ENCODE measurements around the gene FLCN. TPM values are rescaled to one million over a fixed set of nuclear protein-coding genes. Genes with fewer than 3 reads are reported as not detected.

The FLCN gene
- total and polyA plus RNA-seq, 2 experiments from 2014 or later, result 12.1 to 36.6 TPM

GRCh38 chr17:17164676-17165075 lies 72.3 kb downstream of the FLCN start (continued):
- TF ChIP-seq CTCF (conservative IDR thresholded peaks at IDR 0.05; ENCODE audit: low read depth in 2 of 2) (no peak), NANOG (IDR thresholded peaks at IDR 0.05; ENCODE audit: borderline replicate concordance) (no peak), ZNF114 (CRISPR knock-in tag; IDR thresholded peaks at IDR 0.05) (no peak), REST (IDR thresholded peaks at IDR 0.05; ENCODE audit: unreplicated experiment) (no peak)

- Histone ChIP-seq H3K4me3 (no peak overlapping the region), H2AFZ (no peak overlapping the region), H3K9me2 (ENCODE audit: insufficient read depth) (no peaks in the 10 kb centered on the region), H3K79me2 (replicated peaks; ENCODE audit: insufficient read depth) (no peaks in the 10 kb centered on the region), H3F3A (replicated peaks; ENCODE audit: low read depth) (no peaks in the 10 kb centered on the region), H4K20me1 (replicated peaks; ENCODE audit: insufficient read depth) (no peaks in the 10 kb centered on the region), H3K4me2 (no peak overlapping the region), H3K36me3 (ENCODE audit: insufficient read depth) (peaks cover 4% of the 10 kb centered on the region; the same call in 1 of the 2 replicates), H3K4me1 (ENCODE audit: insufficient read depth) (no peaks in the 10 kb centered on the region), H3K27ac (ENCODE audit: low read depth) (no peak overlapping the region), H3K27me3 (ENCODE audit: insufficient read depth) (no peaks in the 10 kb centered on the region)
- no peaks in the 10 kb centered on the region for H3K4me1 Mint-ChIP-seq
- H3K27me3 Mint-ChIP-seq (ENCODE audit: insufficient read depth, low read depth, poor library complexity), result peaks cover 16% of the 10 kb centered on the region
- H3K27ac Mint-ChIP-seq, result no peak overlapping the region
- peaks cover 38% of the 10 kb centered on the region for H3K36me3 Mint-ChIP-seq (ENCODE audit: low read depth)
- no peak for ATAC-seq
- DNase-seq (ENCODE audit: low spot score), result no peak
- H3K4me3 Mint-ChIP-seq, result no peak overlapping the region
- H3K9me3 Mint-ChIP-seq, result no peaks in the 10 kb centered on the region
- TF ChIP-seq REST (IDR thresholded peaks at IDR 0.05; ENCODE audit: unreplicated experiment) (no peak), EZH2phosphoT487 (IDR thresholded peaks at IDR 0.05; ENCODE audit: unreplicated experiment) (no peak), ETS1 (IDR thresholded peaks at IDR 0.05) (no peak), ZNF462 (CRISPR knock-in tag; IDR thresholded peaks at IDR 0.05) (no peak), EZH2 (IDR thresholded peaks at IDR 0.05; ENCODE audit: low read depth, unreplicated experiment) (no peak), JUNB (IDR thresholded peaks at IDR 0.05; ENCODE audit: unreplicated experiment) (no peak)
Observed at GRCh38 chr17:17164156-17164555, 72.8 kb downstream of the FLCN start.

Data from GM23338 (cell line).